ENCODE results near the gene CREG1. TPM values are rescaled to one million over a fixed set of nuclear protein-coding genes. Genes with fewer than 3 reads are reported as not detected.

The CREG1 gene
- total RNA-seq, 2 donors from 2014 or later = 11.7 to 15.1 TPM

GRCh38 chr1:167544447-167545093 is 9.0 kb downstream of the CREG1 start:
- DNase-seq (ENCODE audit: low spot score in 2 of 2) = no peak
- peak; percentile 46 to 62 for ATAC-seq
- Mint-ChIP-seq H3K36me3 (peaks cover 0 to 6% of the 10 kb centered on the region in 2 donors), H3K9me3 (no peaks in the 10 kb centered on the region), H3K27ac (peak overlapping the region; percentile 69 to 70)

- Mint-ChIP-seq H3K9me3 (no peaks in the 10 kb centered on the region), H3K36me3 (peaks cover 0 to 6% of the 10 kb centered on the region in 2 donors), H3K27ac (peak overlapping the region in 1 of 2 donors; percentile 83)
- DNase-seq (ENCODE audit: low spot score in 2 of 2) = no peak
- ATAC-seq = no peak
These were observed 10.2 kb downstream of the CREG1 start for GRCh38 chr1:167543199-167543990.

- DNase-seq (ENCODE audit: low spot score in 2 of 2) = no peak
- peak in 1 of 2 donors; percentile 56 for ATAC-seq
- Mint-ChIP-seq H3K27ac (peak overlapping the region; percentile 17 to 83), H3K9me3 (no peaks in the 10 kb centered on the region), H3K36me3 (peaks cover 0 to 6% of the 10 kb centered on the region in 2 donors)
These were observed 11.2 kb downstream of the CREG1 start for GRCh38 chr1:167542109-167543032.

GRCh38 chr1:167541610-167542009 is 12.0 kb downstream of the CREG1 start:
- H3K36me3 Mint-ChIP-seq = no peaks in the 10 kb centered on the region
- no peaks in the 10 kb centered on the region for H3K9me3 Mint-ChIP-seq
- DNase-seq (ENCODE audit: low spot score in 2 of 2) (no peak), ATAC-seq (peak in 1 of 2 donors; percentile 32)
- H3K27ac Mint-ChIP-seq = peak overlapping the region in 1 of 2 donors; percentile 55

GRCh38 chr1:167541003-167541402 is 12.6 kb downstream of the CREG1 start:
- no peak overlapping the region for H3K27ac Mint-ChIP-seq
- no peaks in the 10 kb centered on the region for H3K36me3 Mint-ChIP-seq
- ATAC-seq (no peak), DNase-seq (ENCODE audit: low spot score in 2 of 2) (no peak)
- H3K9me3 Mint-ChIP-seq = no peaks in the 10 kb centered on the region

GRCh38 chr1:167538657-167539056 is 14.9 kb downstream of the CREG1 start:
- ATAC-seq = no peak
- Mint-ChIP-seq H3K9me3 (no peaks in the 10 kb centered on the region), H3K27ac (peak overlapping the region in 1 of 2 donors; percentile 57), H3K36me3 (no peaks in the 10 kb centered on the region)
- DNase-seq (ENCODE audit: low spot score in 2 of 2) = no peak

GRCh38 chr1:167533851-167534300 is 19.7 kb downstream of the CREG1 start:
- Mint-ChIP-seq H3K36me3 (no peaks in the 10 kb centered on the region), H3K27ac (no peak overlapping the region), H3K9me3 (no peaks in the 10 kb centered on the region)
- DNase-seq (ENCODE audit: low spot score in 2 of 2) (peak; percentile 70 to 71), ATAC-seq (peak; percentile 82 to 92)

- DNase-seq (ENCODE audit: low spot score in 2 of 2) = no peak
- H3K9me3 Mint-ChIP-seq = no peaks in the 10 kb centered on the region
- no peaks in the 10 kb centered on the region for H3K36me3 Mint-ChIP-seq
- peak; percentile 14 to 30 for ATAC-seq
- H3K27ac Mint-ChIP-seq = no peak overlapping the region
These were observed 20.4 kb downstream of the CREG1 start for GRCh38 chr1:167532964-167533824.

- DNase-seq (ENCODE audit: low spot score in 2 of 2) (no peak), ATAC-seq (no peak)
- Mint-ChIP-seq H3K27ac (no peak overlapping the region), H3K36me3 (no peaks in the 10 kb centered on the region), H3K9me3 (no peaks in the 10 kb centered on the region)
These were observed 21.2 kb downstream of the CREG1 start for GRCh38 chr1:167532375-167532774.

- H3K9me3 Mint-ChIP-seq = no peaks in the 10 kb centered on the region
- ATAC-seq (no peak), DNase-seq (ENCODE audit: low spot score in 2 of 2) (no peak)
- no peaks in the 10 kb centered on the region for H3K36me3 Mint-ChIP-seq
- H3K27ac Mint-ChIP-seq = no peak overlapping the region
These were observed 23.6 kb downstream of the CREG1 start for GRCh38 chr1:167529829-167530474.

GRCh38 chr1:167528057-167528728 is 25.4 kb downstream of the CREG1 start:
- Mint-ChIP-seq H3K36me3 (no peaks in the 10 kb centered on the region), H3K9me3 (no peaks in the 10 kb centered on the region), H3K27ac (no peak overlapping the region)
- ATAC-seq (no peak), DNase-seq (ENCODE audit: low spot score in 2 of 2) (no peak)

GRCh38 chr1:167526667-167527383 is 26.7 kb downstream of the CREG1 start:
- Mint-ChIP-seq H3K27ac (no peak overlapping the region), H3K9me3 (no peaks in the 10 kb centered on the region), H3K36me3 (no peaks in the 10 kb centered on the region)
- no peak for ATAC-seq
- no peak for DNase-seq (ENCODE audit: low spot score in 2 of 2)

- Mint-ChIP-seq H3K27ac (no peak overlapping the region), H3K36me3 (no peaks in the 10 kb centered on the region), H3K9me3 (no peaks in the 10 kb centered on the region)
- ATAC-seq (no peak), DNase-seq (ENCODE audit: low spot score in 2 of 2) (no peak)
These were observed 28.9 kb downstream of the CREG1 start for GRCh38 chr1:167524651-167525050.

GRCh38 chr1:167522246-167522645 is 31.3 kb downstream of the CREG1 start:
- H3K27ac Mint-ChIP-seq = no peak overlapping the region
- H3K36me3 Mint-ChIP-seq = peaks cover 12 to 17% of the 10 kb centered on the region in 2 donors
- no peak for ATAC-seq

More at GRCh38 chr1:167522246-167522645, 31.3 kb downstream of the CREG1 start:
- no peaks in the 10 kb centered on the region for H3K9me3 Mint-ChIP-seq
- DNase-seq (ENCODE audit: low spot score in 2 of 2) = no peak

All from activated naive CD4-positive, alpha-beta T cell treated with anti-CD3 and anti-CD28 coated beads, Interleukin-2, amount 50 U/mL, for 72 hours (primary cell).